Measurements from ENCODE around the gene TTN.
"Not testable (repeated sequence)": the region's sequence is repeated elsewhere in the genome, so short reads cannot be mapped to it uniquely, and the experiment has no call there.

The TTN gene

GRCh38 chr2:178526256-178526655 is 281.0 kb downstream of the TTN start:
- no peak for DNase-seq

GRCh38 chr2:178525460-178525859 is 281.8 kb downstream of the TTN start:
- DNase-seq, result not testable (repeated sequence)

DNA sequence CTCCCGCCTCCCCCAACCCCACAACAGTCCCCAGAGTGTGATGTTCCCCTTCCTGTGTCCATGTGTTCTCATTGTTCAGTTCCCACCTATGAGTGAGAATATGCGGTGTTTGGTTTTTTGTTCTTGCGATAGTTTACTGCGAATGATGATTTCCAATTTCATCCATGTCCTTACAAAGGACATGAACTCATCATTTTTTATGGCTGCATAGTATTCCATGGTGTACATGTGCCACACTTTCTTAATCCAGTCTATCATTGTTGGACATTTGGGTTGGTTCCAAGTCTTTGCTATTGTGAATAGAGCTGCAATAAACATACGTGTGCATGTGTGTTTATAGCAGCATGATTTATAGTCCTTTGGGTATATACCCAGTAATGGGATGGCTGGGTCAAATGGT is 282.2 kb downstream of the TTN start:
- not testable (repeated sequence) for DNase-seq

DNA sequence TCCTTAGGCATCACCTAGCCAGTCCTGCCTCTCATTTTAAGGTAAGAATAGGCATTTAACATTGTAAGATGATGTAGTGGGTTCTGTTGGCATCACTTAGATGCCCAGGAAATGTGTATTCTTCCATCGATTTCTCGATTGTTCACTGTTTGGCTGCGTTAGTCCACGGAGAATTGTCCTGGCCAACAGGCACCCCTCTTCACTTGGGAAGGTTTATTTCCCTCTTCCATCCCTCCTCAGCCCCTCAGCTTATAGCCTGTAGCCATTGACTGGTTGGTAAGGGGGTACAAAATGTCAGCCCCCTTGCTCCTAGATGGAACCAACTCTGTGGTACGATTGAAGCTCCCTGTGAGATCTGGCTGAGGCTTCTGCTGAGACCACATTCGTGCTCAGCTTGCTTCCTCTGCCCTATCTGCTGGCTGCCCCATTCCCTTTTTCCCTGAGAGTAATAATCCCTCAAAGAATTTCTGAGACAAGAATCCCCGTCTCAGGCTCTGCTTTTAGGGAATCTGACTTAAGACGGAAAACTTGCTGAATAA is 283.6 kb downstream of the TTN start:
- DNase-seq, result no peak

- peak; percentile 39 for DNase-seq
These were observed 284.1 kb downstream of the TTN start for GRCh38 chr2:178522950-178523595.

GRCh38 chr2:178521304-178522150 is 285.7 kb downstream of the TTN start:
- DNase-seq, result no peak

DNA sequence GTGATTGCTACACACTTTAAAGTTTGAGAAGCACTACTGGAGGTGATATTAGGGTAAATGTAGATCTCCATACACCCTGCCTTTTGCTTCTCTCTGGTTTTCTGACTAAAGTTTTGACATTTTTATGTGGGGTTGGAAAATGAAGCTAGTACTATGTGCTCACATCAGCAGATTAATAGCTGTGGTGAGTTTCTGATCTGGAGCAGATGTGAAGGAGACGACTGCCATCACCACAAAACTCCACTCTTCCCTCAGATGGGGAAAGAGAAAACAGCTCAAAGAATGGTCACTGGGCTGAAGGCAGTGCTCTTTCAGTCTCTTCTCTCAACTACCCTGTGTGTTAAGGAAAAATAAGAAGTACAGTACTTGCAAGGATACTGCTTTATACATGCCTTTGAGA is 289.7 kb downstream of the TTN start:
- DNase-seq, result no peak

- DNase-seq, result no peak
These were observed 292.6 kb downstream of the TTN start for GRCh38 chr2:178514664-178515063.

- no peak for DNase-seq
These were observed 293.3 kb downstream of the TTN start for GRCh38 chr2:178513876-178514275.

GRCh38 chr2:178512484-178512883 is 294.7 kb downstream of the TTN start:
- no peak for DNase-seq

DNA sequence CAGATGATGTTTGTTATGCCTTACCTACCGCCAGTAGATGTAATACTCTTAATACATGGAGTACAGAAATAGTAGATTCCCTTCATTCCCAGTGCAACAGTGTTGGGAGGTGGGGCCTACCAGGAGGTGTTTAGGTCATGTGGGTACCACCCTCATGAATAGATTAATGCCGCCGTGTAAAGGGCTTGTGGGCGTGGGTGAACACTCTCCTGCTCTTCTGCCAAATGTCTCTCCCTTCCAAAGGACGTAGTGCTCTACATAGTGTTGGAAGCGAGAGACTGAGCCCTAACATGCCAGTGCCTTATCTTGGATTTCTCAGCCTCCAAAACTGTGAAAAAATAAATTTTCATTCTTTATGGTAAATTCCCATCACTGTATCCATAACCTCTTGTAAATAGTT is 296.8 kb downstream of the TTN start:
- DNase-seq, result no peak

DNA sequence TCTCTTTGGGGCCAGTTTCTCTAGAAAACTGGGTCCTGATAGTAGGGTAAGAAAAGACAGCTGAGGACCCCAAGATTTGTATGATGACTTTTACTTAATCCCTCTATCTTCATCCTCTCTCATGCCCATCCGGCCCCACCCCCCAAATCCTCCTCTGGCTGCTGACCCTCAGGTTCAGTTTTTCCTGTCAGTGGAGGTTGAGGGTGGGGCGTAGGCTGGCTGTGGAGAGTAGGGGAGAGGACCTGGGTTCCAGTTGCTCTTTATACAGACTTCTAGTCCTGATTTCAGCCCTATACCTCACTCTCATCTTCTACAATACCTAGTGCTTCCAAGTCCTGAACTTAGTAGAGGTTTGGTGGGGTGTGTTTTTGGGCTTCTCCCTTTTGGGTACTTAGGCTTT is 298.6 kb downstream of the TTN start:
- no peak for DNase-seq

DNA sequence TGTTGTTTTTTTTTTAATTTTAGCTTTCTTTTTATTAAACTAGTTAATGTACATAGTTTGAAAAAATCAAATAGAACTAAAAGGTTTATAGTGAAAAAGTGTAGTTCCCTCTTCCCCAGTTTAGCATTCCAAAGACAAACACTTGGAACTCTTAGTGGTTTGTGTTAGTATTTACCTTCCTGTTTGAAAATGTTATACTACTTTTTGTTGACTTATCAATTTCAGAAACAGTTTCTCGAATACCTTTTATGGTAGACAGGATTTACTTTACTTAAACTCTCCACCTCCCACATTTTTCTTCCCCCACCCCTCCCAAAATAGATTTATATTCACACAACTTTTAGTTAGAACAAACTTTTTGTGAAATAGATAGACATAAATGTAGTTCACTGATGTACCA is 300.3 kb downstream of the TTN start:
- DNase-seq, result no peak

GRCh38 chr2:178506524-178506923 is 300.7 kb downstream of the TTN start:
- DNase-seq, result no peak

DNA sequence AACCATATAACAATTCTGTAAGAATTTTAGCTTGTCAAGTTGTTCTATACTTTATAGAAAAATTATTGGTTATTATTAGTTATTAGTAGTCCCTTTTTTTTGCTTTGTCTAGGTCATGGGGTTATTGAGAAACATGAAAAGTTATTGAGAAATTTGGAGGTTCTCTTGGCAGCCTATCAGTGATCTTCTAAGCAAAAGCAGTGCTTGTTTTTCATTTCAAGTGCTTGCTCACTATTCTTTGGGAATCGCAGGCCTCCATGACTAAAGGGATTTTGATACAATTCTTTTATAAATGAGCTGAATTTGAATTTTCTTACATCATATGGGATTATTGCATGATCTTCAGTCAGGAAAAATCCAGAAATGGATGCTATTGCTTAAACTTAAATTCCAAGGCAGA is 301.1 kb downstream of the TTN start:
- DNase-seq, result no peak

- DNase-seq, result no peak
These were observed 304.5 kb downstream of the TTN start for GRCh38 chr2:178502751-178503150.

DNA sequence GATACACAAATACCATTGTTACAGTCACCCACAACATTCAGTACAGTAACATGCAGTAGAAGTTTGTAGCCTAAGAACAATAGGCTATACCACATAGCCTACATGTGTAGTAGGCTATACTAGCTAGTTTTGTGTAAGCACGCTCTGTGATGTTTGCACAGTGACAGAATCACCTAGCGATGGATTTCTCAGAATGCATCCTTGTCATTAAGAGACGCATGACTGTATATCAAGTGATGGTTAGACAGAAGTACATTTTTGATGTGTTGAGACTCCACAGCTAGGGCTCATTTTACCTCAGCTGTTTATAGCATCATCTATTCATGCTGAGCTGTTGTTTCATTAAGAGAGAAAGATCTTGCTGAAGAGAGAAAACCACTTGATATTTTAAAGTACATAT is 307.6 kb downstream of the TTN start:
- DNase-seq, result no peak

DNA sequence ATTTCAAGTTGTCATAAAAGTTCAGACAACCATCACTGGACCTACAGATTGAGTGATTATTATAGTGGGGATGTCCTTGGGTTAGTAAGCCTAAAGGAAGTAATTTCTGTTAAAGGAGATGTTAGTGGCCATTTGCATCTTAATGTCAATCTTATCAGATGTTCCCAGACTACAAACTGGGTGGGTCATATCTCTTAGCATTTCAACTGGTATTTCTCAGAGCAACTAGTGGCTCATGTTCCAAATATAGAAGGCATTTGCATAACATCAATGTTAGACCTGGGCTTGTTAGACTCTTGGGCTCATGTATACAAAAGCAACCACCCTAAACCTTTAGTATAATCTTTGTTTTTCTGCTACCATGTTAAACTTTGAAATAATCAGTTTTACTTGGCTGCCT is 309.1 kb downstream of the TTN start:
- DNase-seq, result no peak

DNA sequence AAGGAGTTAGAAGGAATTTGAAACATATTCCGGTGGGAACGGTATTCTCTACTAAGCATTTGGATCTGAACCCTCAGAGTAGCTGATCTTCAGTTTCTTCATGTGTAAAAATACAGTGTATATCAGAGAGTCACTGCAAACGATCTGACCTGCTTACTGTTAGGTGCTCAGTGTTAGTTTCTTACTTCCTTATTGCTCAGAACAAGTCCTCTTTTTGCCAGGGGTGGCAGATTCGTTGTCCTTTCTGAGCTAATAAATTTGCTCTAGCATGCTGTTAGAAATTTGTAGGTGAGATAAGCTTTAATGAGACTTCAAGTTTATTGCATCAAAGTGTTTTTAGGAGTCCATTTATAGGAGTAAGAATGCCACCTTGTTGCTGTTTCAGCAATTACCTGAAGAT is 311.2 kb downstream of the TTN start:
- DNase-seq, result no peak

DNA sequence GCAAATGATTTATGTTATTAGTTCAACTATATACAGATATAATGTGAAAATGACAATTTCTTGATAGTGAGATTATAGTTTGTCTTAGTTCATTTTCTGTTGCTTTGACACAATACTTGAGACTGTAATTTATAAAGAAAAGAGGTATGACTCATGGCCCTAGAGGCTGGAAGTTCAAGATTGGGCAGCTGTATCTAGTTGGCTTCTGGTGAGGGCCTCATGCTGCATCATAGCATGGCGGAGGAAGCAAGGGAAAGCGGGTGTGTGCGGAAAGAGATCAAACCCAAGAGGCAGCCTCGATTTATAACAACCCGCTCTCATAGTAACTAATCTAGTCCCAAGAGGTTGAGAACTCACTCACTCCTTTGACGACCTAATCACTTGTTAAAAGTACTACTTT is 315.6 kb downstream of the TTN start:
- no peak for DNase-seq

- no peak for DNase-seq
These were observed 321.9 kb downstream of the TTN start for GRCh38 chr2:178485356-178485755.

DNA sequence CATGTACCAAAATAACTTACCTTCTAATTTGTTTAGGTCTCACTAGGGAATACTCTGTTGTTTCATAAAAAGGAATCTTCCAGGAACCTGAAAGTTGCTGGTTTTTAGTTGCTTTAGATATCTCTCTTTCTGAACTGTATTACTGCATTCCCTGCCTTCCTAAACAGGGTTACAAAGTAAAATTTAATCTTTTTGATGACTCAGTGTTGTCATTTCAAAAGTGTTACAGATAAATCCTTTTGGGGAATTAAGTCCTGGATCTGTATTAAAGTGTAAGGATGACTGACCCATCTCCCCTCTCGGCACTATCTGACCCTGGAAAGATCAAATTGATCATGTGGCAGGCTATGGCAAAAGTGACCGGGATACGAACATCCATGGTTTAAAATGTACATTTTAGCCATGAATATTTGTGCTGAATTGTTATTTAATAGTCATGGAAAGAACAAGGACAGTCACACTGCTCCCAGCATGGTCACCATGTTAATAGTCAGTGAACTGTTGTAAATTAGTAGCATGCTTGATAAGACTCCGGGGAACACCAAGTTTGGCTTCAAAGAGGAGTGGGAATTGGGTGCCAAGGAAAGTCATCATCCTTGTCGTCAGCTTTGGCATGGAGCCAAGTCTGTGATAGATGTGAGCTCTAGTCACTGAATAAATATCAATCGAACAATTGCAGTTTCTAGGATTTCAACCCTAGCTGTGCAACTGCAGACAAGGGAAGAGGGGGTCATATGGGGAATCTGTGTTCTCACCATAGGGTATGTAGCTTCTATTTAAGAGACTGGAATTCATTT is 322.8 kb downstream of the TTN start:
- peak; percentile 80 for DNase-seq

- no peak for DNase-seq
These were observed 324.8 kb downstream of the TTN start for GRCh38 chr2:178482437-178482836.

Data from NCI-H2029 treated with DMSO at 0.1 percent for 48 hours (cell line).